GM23338 (cell line): ENCODE measurements around the gene STIM1.

ENCODE experiments used
- CREB1 ChIP-seq: fragments of 250-450 bp; sonication (Bioruptor Pico); IDR thresholded peaks from 2 replicates; pipeline ENCODE4 v1.5.0; 2020; ENCODE audit warnings: low read depth, mild to moderate bottlenecking, moderate library complexity
- CTCF ChIP-seq, 2 experiments: fragments of 200-600 bp in 1 of 2; sonication (generic) in 1 of 2; conservative IDR thresholded peaks; 2 replicates each; pipeline versions ENCODE4 v1.5.1 to v1.6.1; 2016 to 2017; ENCODE audit warnings: antibody characterized with exemption in 2 of 2, low read depth in 2 of 2, mild to moderate bottlenecking in 2 of 2, moderate library complexity in 1 of 2
- EZH2 ChIP-seq: fragments of 200-600 bp; sonication (generic); IDR thresholded peaks from one replicate; pipeline ENCODE4 v1.8.0; 2017; ENCODE audit warnings: antibody characterized with exemption, mild to moderate bottlenecking, low read depth; ENCODE audit not compliant: unreplicated experiment
- EZH2phosphoT487 ChIP-seq: fragments of 200-600 bp; sonication (generic); IDR thresholded peaks from one replicate; pipeline ENCODE4 v1.8.1; 2018; ENCODE audit warnings: antibody characterized with exemption; ENCODE audit not compliant: unreplicated experiment
- JUNB ChIP-seq: IDR thresholded peaks from one replicate; pipeline ENCODE4 v1.6.1; 2016; ENCODE audit warnings: antibody characterized with exemption; ENCODE audit not compliant: unreplicated experiment
- NANOG ChIP-seq: IDR thresholded peaks from 2 replicates; pipeline ENCODE4 v1.6.1; 2016; ENCODE audit warnings: antibody characterized with exemption, borderline replicate concordance
- POLR2AphosphoS5 ChIP-seq: IDR thresholded peaks from 2 replicates; pipeline ENCODE4 v1.6.1; 2016; ENCODE audit warnings: antibody characterized with exemption, low read depth
- REST ChIP-seq: IDR thresholded peaks from one replicate; pipeline ENCODE4 v1.6.1; 2018; ENCODE audit warnings: antibody characterized with exemption; ENCODE audit not compliant: unreplicated experiment
- STAT1 ChIP-seq: IDR thresholded peaks from one replicate; pipeline ENCODE4 v1.6.1; 2016; ENCODE audit warnings: antibody characterized with exemption; ENCODE audit not compliant: unreplicated experiment
- ZNF114 ChIP-seq: fragments of 250-450 bp; sonication (Bioruptor Pico); IDR thresholded peaks from 2 replicates; pipeline ENCODE4 v1.5.0; 2020; ENCODE audit warnings: mild to moderate bottlenecking, moderate library complexity
- ZNF331 ChIP-seq: fragments of 250-450 bp; sonication (Bioruptor Pico); IDR thresholded peaks from 2 replicates; pipeline ENCODE4 v1.5.0; 2020; ENCODE audit warnings: low read depth, mild to moderate bottlenecking, moderate library complexity
- TF ChIP-seq, protein P1 (sequence below): IDR thresholded peaks from 2 replicates; pipeline ENCODE4 v1.6.1; 2016; ENCODE audit warnings: antibody characterized with exemption

DNA sequence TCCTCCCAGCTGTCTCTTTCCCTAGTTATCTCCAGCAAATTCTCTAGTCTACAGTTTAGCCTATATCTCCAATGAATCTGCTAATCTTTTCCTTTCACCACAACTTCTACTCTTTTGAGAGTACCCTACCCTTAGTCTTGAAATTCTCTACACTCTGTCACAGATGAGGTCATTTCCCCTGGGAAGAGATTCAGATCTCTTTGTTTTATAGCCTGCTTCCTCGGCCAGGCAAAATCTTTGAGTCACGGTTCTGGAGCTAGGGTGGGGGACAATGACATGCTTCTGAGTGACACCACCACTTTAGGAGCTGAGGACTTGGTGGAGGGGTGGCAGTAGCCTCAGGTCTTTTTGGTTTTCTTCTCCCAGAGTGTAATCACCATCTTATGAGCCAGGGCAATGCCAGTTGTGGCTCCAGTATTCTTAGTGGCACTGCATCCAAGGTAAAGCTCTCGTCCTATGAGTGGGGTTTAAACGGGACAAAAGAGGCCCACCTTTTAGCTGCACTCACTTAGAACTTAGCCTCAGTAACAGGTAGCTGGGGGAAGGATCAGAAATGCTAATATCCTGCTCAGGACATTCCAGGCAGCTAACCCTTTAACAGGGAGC lies 140.6 kb downstream of the STIM1 start:
- no peak for TF ChIP-seq CTCF (conservative IDR thresholded peaks at IDR 0.05; ENCODE audit: low read depth in 2 of 2)
- TF ChIP-seq POLR2AphosphoS5: no peak
- no peak for TF ChIP-seq REST
- TF ChIP-seq NANOG: no peak
- no peak for TF ChIP-seq EZH2phosphoT487
- no peak for TF ChIP-seq JUNB
- TF ChIP-seq EZH2: no peak
- TF ChIP-seq ZNF331 (CRISPR knock-in tag): no peak
- no peak for TF ChIP-seq ZNF114 (CRISPR knock-in tag)
- TF ChIP-seq CREB1: no peak
- no peak for TF ChIP-seq STAT1
- TF ChIP-seq, protein P1, sequence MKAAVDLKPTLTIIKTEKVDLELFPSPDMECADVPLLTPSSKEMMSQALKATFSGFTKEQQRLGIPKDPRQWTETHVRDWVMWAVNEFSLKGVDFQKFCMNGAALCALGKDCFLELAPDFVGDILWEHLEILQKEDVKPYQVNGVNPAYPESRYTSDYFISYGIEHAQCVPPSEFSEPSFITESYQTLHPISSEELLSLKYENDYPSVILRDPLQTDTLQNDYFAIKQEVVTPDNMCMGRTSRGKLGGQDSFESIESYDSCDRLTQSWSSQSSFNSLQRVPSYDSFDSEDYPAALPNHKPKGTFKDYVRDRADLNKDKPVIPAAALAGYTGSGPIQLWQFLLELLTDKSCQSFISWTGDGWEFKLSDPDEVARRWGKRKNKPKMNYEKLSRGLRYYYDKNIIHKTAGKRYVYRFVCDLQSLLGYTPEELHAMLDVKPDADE: no peak
